HEK293T (cell line): Measurements from ENCODE around the gene ZNF567.

Experiments
- BHLHE40 ChIP-seq: fragments of 450-650 bp; IDR thresholded peaks from 2 replicates; pipeline ENCODE4 v1.6.1; 2016; ENCODE audit warnings: mild to moderate bottlenecking, moderate library complexity, borderline replicate concordance
- CTBP1 ChIP-seq: fragments of 450-650 bp; IDR thresholded peaks from 2 replicates; pipeline ENCODE4 v1.6.1; 2016; ENCODE audit warnings: borderline replicate concordance
- FOXM1 ChIP-seq: fragments of 450-650 bp; IDR thresholded peaks from 2 replicates; pipeline ENCODE4 v1.6.1; 2017; ENCODE audit warnings: mild to moderate bottlenecking, borderline replicate concordance

- TF ChIP-seq FOXM1 (no peak), BHLHE40 (no peak), CTBP1 (no peak)
These were observed 15.0 kb upstream of the ZNF567 start for GRCh38 chr19:36672368-36672767.
